ENCODE results near the gene GIMAP7. TPM values are rescaled to one million over a fixed set of nuclear protein-coding genes. Genes with fewer than 3 reads are reported as not detected.

Gene GIMAP7
- total RNA-seq, 1 donor from 2014 or later: not detected

- Mint-ChIP-seq H3K36me3 (no peaks in the 10 kb centered on the region), H3K9me3 (no peaks in the 10 kb centered on the region), H3K27me3 (peaks cover 12% of the 10 kb centered on the region), H3K27ac (no peak overlapping the region), H3K4me3 (no peak overlapping the region), H3K4me1 (ENCODE audit: unreplicated experiment) (no peaks in the 10 kb centered on the region)
- no peak for TF ChIP-seq CTCF (conservative IDR thresholded peaks at IDR 0.05)
- DNase-seq (ENCODE audit: extremely low spot score, unreplicated experiment): no peak
These were observed 9.3 kb downstream of the GIMAP7 start for GRCh38 chr7:150524018-150524417.

GRCh38 chr7:150531704-150532103 is 17.0 kb downstream of the GIMAP7 start:
- H3K27me3 Mint-ChIP-seq: peaks cover 3% of the 10 kb centered on the region
- no peak overlapping the region for H3K27ac Mint-ChIP-seq
- no peak overlapping the region for H3K4me3 Mint-ChIP-seq
- no peaks in the 10 kb centered on the region for H3K36me3 Mint-ChIP-seq
- TF ChIP-seq CTCF (conservative IDR thresholded peaks at IDR 0.05): no peak
- no peaks in the 10 kb centered on the region for H3K4me1 Mint-ChIP-seq (ENCODE audit: unreplicated experiment)
- peaks cover 6% of the 10 kb centered on the region for H3K9me3 Mint-ChIP-seq
- no peak for DNase-seq (ENCODE audit: extremely low spot score, unreplicated experiment)

- no peak for DNase-seq (ENCODE audit: extremely low spot score, unreplicated experiment)
- H3K4me3 Mint-ChIP-seq: no peak overlapping the region
- peaks cover 4% of the 10 kb centered on the region for H3K9me3 Mint-ChIP-seq
- no peaks in the 10 kb centered on the region for H3K36me3 Mint-ChIP-seq
- H3K27ac Mint-ChIP-seq: no peak overlapping the region
- no peaks in the 10 kb centered on the region for H3K27me3 Mint-ChIP-seq
- H3K4me1 Mint-ChIP-seq (ENCODE audit: unreplicated experiment): no peaks in the 10 kb centered on the region
- no peak for TF ChIP-seq CTCF (conservative IDR thresholded peaks at IDR 0.05)
These were observed 23.6 kb downstream of the GIMAP7 start for GRCh38 chr7:150538259-150538658.

- Mint-ChIP-seq H3K36me3 (no peaks in the 10 kb centered on the region), H3K4me1 (ENCODE audit: unreplicated experiment) (no peaks in the 10 kb centered on the region), H3K27me3 (peaks cover 4% of the 10 kb centered on the region), H3K9me3 (no peaks in the 10 kb centered on the region), H3K27ac (no peak overlapping the region), H3K4me3 (no peak overlapping the region)
- no peak for TF ChIP-seq CTCF (conservative IDR thresholded peaks at IDR 0.05)
- no peak for DNase-seq (ENCODE audit: extremely low spot score, unreplicated experiment)
These were observed 38.5 kb downstream of the GIMAP7 start for GRCh38 chr7:150553163-150553562.

GRCh38 chr7:150556521-150557138 is 42.0 kb downstream of the GIMAP7 start:
- TF ChIP-seq CTCF (conservative IDR thresholded peaks at IDR 0.05): no peak
- H3K4me3 Mint-ChIP-seq: no peak overlapping the region
- H3K4me1 Mint-ChIP-seq (ENCODE audit: unreplicated experiment): no peaks in the 10 kb centered on the region
- no peaks in the 10 kb centered on the region for H3K9me3 Mint-ChIP-seq
- H3K27me3 Mint-ChIP-seq: peaks cover 4% of the 10 kb centered on the region
- no peak for DNase-seq (ENCODE audit: extremely low spot score, unreplicated experiment)
- H3K36me3 Mint-ChIP-seq: no peaks in the 10 kb centered on the region
- H3K27ac Mint-ChIP-seq: no peak overlapping the region

GRCh38 chr7:150560486-150560885 is 45.8 kb downstream of the GIMAP7 start:
- Mint-ChIP-seq H3K4me1 (ENCODE audit: unreplicated experiment) (no peaks in the 10 kb centered on the region), H3K4me3 (no peak overlapping the region), H3K9me3 (no peaks in the 10 kb centered on the region), H3K27ac (no peak overlapping the region), H3K36me3 (no peaks in the 10 kb centered on the region), H3K27me3 (no peaks in the 10 kb centered on the region)
- DNase-seq (ENCODE audit: extremely low spot score, unreplicated experiment): no peak
- no peak for TF ChIP-seq CTCF (conservative IDR thresholded peaks at IDR 0.05)
